Breast epithelium (tissue), 3 donors: Measurements from ENCODE around the gene RNU1-2.
"Not testable (repeated sequence)": the region's sequence is repeated elsewhere in the genome, so short reads cannot be mapped to it uniquely, and the experiment has no call there.

ENCODE experiments used
- CTCF ChIP-seq, 3 donors: fragments of 450-650 bp; IDR thresholded peaks; one replicate each; pipeline ENCODE4 v1.5.1; 2016 to 2017; ENCODE audit warnings: antibody characterized with exemption in 3 of 3, mild to moderate bottlenecking in 3 of 3, moderate library complexity in 3 of 3
- POLR2A ChIP-seq: fragments of 450-650 bp; IDR thresholded peaks from one replicate; pipeline ENCODE4 v1.6.1; 2016; ENCODE audit warnings: antibody characterized with exemption, mild to moderate bottlenecking, moderate library complexity
- POLR2AphosphoS5 ChIP-seq, 3 donors: sonication (generic); formaldehyde crosslinking; IDR thresholded peaks; one replicate each; pipeline ENCODE4 v1.6.1; 2017; ENCODE audit warnings: antibody characterized with exemption in 3 of 3

- TF ChIP-seq CTCF (IDR thresholded peaks at IDR 0.05); POLR2A; POLR2AphosphoS5 (IDR thresholded peaks at IDR 0.05): not testable (repeated sequence)
Measured at GRCh38 chr1:16874968-16875765, 20.6 kb upstream of the RNU1-2 start.
